Measurements from ENCODE around the gene DUSP9.

- no peak for TF ChIP-seq CTCF (IDR thresholded peaks at IDR 0.05)
- TF ChIP-seq POLR2A (IDR thresholded peaks at IDR 0.05): no peak
Observed at GRCh38 chrX:153628665-153629064, 18.3 kb upstream of the DUSP9 start.

All from thyroid gland (tissue), 4 donors.